Measurements from ENCODE around the gene FLOT1.

FLOT1 gene

DNA sequence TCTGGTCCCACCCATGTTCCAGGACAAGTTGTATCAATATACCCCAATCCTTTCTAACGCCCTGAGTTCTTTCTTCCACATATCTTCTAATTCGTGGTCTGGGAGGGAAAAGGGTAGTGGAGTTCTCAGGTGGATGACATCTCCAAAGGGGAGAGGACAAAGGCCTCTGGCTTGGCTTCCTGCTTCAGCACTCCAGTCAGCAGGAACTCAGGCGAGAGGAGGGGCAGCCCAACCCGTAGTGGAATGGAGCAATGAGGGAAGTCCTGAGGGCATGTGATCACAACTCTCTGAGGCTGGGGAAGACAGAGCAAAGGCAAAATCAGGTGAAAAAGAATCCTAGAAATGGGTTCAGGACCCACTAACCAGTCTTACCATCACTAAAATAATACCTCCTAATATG lies 42.1 kb downstream of the FLOT1 start:
- peak; percentile 42 for DNase-seq (ENCODE audit: low spot score)

DNA sequence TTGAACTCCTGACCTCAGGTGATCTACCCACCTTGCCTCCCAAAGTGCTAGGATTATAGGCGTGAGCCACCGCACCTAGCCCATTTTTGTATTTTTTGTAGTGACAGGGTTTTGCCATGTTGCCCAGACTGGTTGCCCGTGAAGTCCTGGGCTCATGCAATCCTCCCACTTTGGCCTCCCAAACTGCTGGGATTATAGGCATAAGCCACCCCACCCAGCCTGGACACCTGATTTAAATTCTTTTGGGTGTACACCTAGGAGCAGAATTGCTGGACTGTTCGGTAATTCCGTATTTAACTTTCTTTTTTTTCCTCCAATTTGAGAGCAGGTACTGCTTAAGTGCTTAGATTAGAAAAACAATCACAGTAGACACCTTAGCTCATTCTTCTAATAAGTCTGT lies 46.1 kb downstream of the FLOT1 start:
- DNase-seq (ENCODE audit: low spot score), result no peak

DNA sequence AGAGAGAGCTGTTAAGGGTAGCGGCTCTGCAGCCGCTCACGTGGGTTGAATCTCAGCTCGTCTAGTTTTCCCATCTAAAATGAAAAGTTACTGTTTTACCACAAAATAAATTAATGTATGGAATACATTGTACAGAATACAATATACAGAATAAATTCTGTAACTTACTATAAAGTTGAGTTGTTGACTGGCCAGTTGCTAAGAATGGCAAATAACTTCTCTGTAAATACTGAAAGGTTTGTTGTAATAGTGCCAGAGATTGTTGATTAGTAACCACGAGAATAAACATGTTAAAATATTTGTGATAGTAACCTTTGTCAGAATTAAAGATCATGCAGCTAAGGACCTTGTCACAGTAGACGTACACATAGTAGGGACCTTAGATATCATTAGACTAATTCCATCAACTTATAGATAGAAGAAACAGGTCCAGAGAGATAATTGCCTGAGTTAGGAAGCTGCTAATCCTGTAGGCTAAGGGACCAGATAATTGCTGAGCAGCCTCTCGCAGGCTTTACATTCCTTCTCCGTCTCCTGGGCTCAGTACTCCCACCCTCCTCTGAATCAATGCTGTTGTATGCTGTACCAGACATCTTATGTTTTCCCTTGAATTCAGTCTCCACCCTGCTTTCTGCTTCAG lies 51.2 kb downstream of the FLOT1 start:
- no peak for DNase-seq (ENCODE audit: low spot score)

DNA sequence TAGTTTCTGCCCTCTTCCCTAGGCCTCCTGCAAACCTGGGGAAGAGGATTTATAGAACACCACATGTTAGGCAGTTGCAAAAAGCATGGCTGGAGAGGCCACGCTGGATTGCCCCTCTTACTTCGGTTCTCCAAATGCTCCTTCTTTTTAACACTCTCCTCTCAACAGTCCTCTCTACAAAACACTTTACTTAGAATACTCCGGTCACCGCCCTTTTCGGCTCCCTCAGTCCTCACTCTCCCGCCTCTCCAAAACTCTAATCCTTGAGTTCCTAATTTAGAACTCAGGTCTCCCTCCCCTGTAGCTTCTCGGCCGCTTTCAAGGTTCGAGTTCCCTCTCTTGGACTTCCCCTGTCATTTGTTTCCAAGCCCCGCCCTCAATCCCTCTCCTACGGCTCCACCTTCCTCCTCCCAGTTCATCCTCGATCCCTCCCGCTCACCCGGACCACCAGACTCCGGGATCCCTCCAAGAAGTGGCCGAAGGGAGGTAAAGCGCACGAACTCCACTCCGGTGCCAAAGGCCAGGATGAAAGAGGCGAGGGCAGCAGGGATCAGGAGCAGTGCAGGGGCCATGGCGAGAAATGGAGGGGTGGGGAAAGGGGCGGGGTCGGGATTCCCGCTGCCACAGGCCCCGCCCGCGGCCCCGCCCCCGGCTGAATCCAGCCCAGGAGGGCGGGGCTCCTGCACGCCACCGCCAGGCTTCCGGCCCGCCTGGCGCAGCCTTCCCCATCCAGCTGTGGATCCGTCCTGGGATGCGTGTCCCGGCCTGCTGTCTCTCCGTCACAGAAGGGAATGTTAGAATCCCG lies 51.9 kb downstream of the FLOT1 start, which contains the start of gene NRM:
TSS of gene NRM (minus strand) at position 582 of the 805 bp plus-strand sequence. CDS start at position 572, 10 bp downstream.
- DNase-seq (ENCODE audit: low spot score), result peak; percentile 86

DNA sequence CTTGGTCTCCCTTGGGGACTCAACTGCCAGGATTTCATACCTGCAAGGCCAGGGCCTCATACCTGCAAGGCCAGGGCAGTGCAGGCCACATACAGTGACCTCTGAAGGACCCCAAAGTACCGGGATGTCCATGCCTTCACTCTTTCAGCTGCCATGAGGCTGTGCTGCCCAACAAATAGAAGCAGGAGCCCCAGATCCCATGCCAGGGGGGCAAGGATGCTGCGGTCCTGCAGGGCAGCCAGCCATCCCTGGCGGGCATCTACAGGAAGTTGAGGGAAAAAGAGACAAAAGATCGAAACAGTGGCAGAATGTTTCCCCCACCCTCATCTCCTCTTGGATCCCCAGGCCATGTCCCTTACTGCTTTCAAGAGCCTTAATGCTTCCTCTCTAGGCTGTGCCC lies 52.5 kb downstream of the FLOT1 start:
- no peak for DNase-seq (ENCODE audit: low spot score)

DNA sequence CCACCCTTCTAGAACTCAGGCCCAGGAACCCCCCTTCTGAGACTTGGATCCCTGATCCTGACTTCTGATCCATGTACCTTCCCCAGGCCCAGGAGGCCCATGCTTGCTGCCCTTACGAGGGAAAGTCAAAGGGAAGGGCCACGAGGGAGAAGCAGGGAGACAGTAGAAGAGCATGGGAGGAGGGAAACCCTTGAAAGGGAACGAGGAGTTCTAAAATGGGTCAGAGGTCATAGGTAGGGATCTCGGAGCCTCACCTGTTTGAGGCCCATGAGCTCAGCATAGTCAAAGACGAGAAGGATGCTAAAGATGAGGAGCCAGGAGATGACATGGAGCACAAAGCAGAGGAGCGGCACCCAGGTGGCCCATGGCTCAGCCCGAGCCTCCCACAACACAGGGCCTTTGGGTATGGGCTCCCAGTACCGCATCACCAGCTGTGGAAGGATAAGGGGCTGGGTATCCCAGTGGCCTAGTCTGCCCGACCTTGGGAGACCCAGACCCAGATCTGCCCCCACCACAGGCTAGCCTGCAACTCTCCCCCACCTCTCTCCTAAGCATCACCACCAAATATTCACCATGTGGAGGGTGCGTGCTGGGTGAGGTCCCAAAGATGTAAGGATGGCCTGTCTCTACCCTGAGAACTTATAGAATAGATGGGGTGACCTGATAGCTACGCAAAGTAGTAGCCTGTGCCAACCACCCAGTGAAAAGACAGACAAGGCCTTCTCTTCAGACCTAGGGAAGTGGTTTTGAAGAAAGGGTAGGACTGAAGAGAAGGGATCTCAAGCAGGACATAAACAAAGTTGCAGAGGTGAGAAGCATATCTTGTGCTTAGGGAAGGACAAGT lies 53.2 kb downstream of the FLOT1 start:
- DNase-seq (ENCODE audit: low spot score), result no peak

DNA sequence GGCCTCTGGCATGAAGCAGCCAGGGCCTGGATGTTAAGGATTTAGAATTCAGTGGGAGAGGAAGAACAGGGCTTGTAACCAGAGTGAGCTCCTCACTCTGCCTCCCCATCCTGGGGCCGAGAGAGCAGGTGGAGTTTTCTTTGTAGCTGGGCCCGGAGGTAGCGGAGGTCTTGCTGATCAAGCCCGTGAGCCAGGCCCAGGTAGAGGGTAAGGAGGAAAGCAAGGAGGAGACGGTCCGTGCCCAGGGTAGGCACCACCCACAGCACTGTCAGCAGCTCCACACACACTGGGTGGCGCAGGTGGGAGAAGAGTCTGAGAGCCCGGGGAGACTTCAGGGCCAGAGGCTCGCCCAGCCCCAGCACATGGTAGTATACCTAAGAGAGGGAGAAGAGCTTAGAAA lies 53.9 kb downstream of the FLOT1 start:
- DNase-seq (ENCODE audit: low spot score), result no peak

DNA sequence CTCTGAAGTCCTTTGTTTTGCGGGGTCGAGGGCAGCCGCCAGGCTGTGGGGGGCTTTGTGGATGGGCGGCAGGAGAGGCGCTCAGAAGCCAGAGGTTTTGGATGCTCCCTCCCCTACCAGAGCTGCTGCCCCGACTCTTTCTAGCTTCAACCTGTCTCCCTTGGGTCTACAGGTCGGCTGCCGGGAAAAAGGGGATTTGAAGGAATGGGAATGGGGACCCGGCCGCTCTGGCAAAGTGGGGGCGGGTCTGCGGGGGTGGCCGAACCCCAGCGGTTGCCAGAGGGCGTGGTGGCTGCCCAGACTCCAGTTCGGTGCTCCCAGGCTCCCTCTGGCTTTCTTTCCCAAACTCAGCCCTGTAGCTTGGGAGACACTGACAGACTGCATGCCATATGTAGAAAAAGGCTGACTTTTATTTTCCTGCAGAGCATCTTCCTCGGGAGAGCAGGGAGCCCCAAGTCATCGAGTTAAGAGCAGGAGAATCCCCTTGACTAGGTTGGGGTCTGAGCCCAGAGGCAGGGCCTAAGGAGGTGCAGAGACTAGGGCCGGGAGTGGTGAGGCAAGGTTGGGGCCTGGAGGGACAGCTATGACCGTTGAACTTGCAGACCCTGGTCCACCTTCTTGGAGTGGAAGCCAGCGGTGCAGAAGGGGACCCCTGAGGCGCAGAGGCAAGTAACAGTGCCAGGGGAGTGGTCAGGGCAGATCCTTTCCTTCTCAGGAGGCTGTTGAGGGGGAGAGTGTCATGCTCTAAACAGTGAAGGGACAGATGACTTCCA lies 54.6 kb downstream of the FLOT1 start:
- peak; percentile 25 for DNase-seq (ENCODE audit: low spot score)

- DNase-seq (ENCODE audit: low spot score), result peak; percentile 84
Observed at GRCh38 chr6:30686908-30687658, 55.4 kb downstream of the FLOT1 start.

DNA sequence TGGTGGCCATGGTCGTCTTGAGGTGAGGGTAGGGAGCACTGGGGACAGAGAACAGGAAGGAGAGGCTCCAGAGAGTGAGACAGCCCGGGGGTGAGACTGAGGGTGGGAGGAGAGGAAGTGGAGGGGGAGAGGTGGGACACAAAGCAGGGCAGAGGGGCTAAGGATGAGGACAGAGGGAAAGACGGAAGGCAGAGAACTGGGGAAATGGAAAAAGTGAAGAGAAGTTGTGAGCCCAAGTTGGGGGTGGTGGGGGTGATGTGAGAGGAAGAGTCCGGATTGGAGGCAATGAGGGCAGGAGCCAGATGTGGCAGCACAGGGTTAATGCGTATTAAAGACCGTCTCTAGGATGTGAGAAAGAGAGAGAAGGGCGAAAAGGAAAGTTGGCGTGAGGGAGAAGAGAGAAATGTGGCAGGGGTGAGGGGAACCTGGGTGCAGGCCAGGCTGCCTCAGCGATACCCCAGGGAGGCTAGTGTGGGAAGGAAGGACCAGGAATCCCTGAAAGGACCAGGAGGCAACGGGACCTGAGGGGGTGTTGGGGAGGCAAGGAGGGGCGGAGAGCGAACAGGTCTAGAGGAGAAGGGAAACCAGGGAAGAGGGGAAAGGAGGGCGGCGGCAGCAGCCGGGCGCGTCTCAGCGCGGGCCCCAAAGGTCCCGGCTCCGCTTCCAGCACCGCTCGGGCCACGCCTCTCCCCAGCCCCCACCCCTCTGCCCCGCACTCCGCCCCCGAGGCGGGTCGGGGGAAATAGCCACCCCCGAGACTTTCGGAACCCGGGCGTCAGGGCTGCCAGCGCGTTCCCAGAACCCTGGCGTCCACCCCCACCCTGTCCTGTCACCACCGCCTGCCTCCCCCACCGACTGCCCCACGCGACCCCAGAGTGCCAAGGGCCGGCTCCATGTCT lies 56.2 kb downstream of the FLOT1 start, which contains the start of gene PPP1R18:
TSS of gene PPP1R18 (minus strand) at position 637 of the 899 bp plus-strand sequence. CDS start at position 10, 627 bp downstream.
- peak; percentile 50 for DNase-seq (ENCODE audit: low spot score)

DNA sequence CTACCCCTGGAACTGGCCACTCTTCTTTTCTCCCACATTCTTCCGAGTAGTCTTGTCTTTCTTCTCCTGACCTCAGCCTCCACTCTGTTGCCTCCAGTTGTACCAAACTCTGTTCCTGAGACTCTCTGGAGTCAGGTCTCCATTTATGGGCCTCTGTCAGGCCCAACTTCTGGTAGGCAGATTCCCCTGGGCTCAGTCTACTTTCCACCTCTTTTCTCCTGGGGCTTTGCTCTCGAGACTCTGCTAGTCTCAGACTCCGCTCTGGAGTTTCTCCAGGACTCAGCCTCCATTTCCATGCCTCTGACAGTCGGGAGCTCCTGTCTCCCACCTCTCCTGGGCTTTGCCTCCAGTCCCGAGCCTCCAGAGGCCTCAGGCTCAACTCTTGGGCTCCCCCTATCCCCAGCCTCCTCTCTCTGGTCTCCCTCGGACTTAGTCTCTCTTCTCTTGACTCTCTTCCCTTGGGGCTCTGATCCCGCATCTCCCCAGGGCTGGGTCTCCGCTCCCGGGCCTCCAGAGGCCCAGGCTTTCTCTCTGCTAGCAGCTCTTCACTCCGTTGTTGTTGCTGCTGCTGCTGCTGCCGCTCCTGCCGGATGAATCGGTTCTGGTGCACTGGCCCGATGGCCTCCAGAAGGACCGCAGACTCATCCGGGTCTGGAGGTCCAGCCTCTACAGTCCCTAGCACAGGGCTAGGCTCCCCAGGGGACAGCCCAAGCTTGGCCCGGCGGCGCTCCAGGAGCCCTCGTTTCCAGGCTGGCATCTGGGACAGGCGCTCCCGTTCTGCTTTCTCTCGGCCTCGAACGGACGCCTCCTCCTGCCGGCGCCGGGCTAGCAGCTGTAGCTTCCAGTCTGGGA lies 57.1 kb downstream of the FLOT1 start:
- DNase-seq (ENCODE audit: low spot score), result no peak

DNA sequence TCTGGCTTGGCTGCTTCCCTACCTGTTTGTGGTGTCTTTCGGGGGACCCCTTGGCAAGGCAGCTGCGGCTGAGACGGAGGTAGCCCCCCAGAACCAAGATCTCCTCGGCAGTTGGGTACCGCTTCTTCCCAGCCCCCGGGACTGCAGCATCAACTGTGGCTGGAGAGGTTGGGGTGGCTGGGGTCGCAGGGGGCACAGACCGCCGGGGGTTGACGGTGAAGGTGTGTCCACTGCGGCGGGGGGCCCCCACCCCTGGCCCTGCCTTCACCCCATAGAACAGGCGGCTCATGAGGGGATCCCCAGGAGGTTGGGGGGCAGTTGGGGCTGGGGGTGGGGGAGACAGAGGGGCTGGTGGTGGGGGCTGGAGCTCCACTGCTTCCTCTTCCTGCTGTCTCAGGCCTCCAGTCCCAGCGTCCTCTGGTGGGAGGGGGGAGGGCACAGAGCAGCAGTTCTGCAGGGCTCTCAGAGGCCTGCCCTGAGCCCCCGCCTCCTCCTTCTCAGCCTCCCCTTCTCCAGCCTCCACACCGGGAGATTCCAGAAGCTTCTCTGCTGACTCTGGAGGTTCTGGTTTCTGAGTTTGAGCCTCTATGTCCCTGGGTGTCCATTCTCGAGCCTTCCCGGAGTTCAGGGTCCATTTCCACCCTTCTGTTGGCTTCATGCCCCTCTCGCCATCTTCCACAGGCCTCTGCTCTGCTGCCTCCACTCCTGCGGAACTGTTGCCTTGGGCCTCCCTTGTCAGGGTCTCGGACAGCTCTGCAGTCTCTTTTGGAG lies 57.9 kb downstream of the FLOT1 start:
- peak; percentile 60 for DNase-seq (ENCODE audit: low spot score)

DNA sequence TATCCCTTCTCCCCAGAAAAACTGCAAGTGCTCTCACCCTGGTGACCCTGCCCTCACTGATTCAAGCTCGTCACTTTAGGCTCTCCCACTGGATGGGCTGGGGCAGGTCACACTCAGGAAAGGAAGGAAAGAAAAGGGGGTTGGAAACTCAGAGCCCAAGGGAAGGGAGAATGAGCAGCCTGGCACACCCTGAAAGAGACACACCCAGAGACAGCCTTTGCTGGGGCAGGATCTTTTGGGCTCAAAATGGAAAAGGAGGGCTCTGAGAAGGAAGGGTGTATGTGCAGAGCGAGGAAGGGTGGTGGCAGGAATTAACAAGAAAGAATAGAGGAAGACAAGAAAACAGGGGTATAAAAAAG lies 58.5 kb downstream of the FLOT1 start:
- no peak for DNase-seq (ENCODE audit: low spot score)

GRCh38 chr6:30683183-30683979 lies 59.1 kb downstream of the FLOT1 start:
- peak; percentile 16 for DNase-seq (ENCODE audit: low spot score)

GRCh38 chr6:30682143-30683117 lies 60.1 kb downstream of the FLOT1 start:
- peak; percentile 74 for DNase-seq (ENCODE audit: low spot score)

DNA sequence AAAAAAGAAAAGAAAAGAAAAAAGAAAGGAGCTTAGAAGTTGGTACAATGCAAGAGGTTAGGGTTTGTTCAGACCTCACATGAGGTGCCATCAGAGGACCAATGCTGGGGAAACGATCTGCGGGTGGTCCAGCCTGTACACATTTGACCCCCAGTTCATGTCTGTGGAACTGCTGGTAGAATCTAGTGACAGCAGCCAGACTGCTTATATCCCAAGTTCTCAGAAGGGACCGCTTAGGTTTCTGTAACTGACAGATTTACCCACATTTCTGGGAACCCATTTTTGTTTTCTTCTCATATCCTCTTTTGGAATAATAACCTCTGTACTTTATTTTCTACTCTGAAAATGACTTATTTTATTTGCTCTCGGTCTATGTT lies 60.7 kb downstream of the FLOT1 start:
- no peak for DNase-seq (ENCODE audit: low spot score)

Measured in Ammon's horn (tissue), 1 donor.